ENCODE data around the gene CIDEB.
A peak's percentile ranks its signal among the peaks of the same experiment; 100 is the strongest.

Gene CIDEB

GRCh38 chr14:24297190-24297964 is 10.4 kb downstream of the CIDEB start:
- no peak overlapping the region for H2AFZ ChIP-seq (ENCODE audit: low read depth)
- peaks cover 14% of the 10 kb centered on the region for H3K4me1 ChIP-seq (ENCODE audit: low read depth, poor library complexity, severe bottlenecking)
- no peak overlapping the region for H3K4me2 ChIP-seq

GRCh38 chr14:24296341-24297157 is 11.2 kb downstream of the CIDEB start:
- no peaks in the 10 kb centered on the region for H4K20me1 ChIP-seq (ENCODE audit: insufficient read depth)
- H3K4me1 ChIP-seq (ENCODE audit: low read depth, poor library complexity, severe bottlenecking), result peaks cover 14% of the 10 kb centered on the region
- H2AFZ ChIP-seq (ENCODE audit: low read depth), result no peak overlapping the region
- H3K4me2 ChIP-seq, result no peak overlapping the region
- H3K9ac ChIP-seq, result no peak overlapping the region
- H3K4me3 ChIP-seq (IDR thresholded peaks at IDR 0.05; ENCODE audit: insufficient read depth, low read depth, low read length), result no peak overlapping the region
- no peak overlapping the region for H3K27ac ChIP-seq
- H3K36me3 ChIP-seq (ENCODE audit: insufficient read depth), result no peaks in the 10 kb centered on the region
- peaks cover 12% of the 10 kb centered on the region; the same call in 1 of the 2 replicates for H3K79me2 ChIP-seq (ENCODE audit: insufficient read depth, low read depth)
- no peaks in the 10 kb centered on the region for H3K27me3 ChIP-seq (ENCODE audit: insufficient read depth, low read depth)
- TF ChIP-seq CTCF (conservative IDR thresholded peaks at IDR 0.05; ENCODE audit: low read depth, low read length), result peak; percentile 61

More at GRCh38 chr14:24297190-24297964, 10.4 kb downstream of the CIDEB start:
- H3K27me3 ChIP-seq (ENCODE audit: insufficient read depth, low read depth), result no peaks in the 10 kb centered on the region
- TF ChIP-seq CTCF (conservative IDR thresholded peaks at IDR 0.05; ENCODE audit: low read depth, low read length), result no peak; the same call in 1 of the 2 replicates
- H4K20me1 ChIP-seq (ENCODE audit: insufficient read depth), result no peaks in the 10 kb centered on the region
- peaks cover 12% of the 10 kb centered on the region; the same call in 1 of the 2 replicates for H3K79me2 ChIP-seq (ENCODE audit: insufficient read depth, low read depth)
- no peaks in the 10 kb centered on the region for H3K36me3 ChIP-seq (ENCODE audit: insufficient read depth)
- no peak overlapping the region for H3K27ac ChIP-seq
- H3K9ac ChIP-seq, result no peak overlapping the region
- H3K4me3 ChIP-seq (IDR thresholded peaks at IDR 0.05; ENCODE audit: insufficient read depth, low read depth, low read length), result no peak overlapping the region

GRCh38 chr14:24293525-24293924 is 14.3 kb downstream of the CIDEB start:
- Histone ChIP-seq H2AFZ (ENCODE audit: low read depth) (no peak overlapping the region), H3K27ac (no peak overlapping the region)

More at GRCh38 chr14:24293525-24293924, 14.3 kb downstream of the CIDEB start:
- no peaks in the 10 kb centered on the region for H3K27me3 ChIP-seq (ENCODE audit: insufficient read depth, low read depth)
- H3K79me2 ChIP-seq (ENCODE audit: insufficient read depth, low read depth), result no peaks in the 10 kb centered on the region
- H3K36me3 ChIP-seq (ENCODE audit: insufficient read depth), result no peaks in the 10 kb centered on the region
- no peak overlapping the region for H3K4me2 ChIP-seq
- H3K9ac ChIP-seq, result no peak overlapping the region
- peaks cover 9% of the 10 kb centered on the region for H3K4me1 ChIP-seq (ENCODE audit: low read depth, poor library complexity, severe bottlenecking)
- TF ChIP-seq CTCF (conservative IDR thresholded peaks at IDR 0.05; ENCODE audit: low read depth, low read length), result no peak
- no peak overlapping the region for H3K4me3 ChIP-seq (IDR thresholded peaks at IDR 0.05; ENCODE audit: insufficient read depth, low read depth, low read length)
- no peaks in the 10 kb centered on the region for H4K20me1 ChIP-seq (ENCODE audit: insufficient read depth)
